Measurements from ENCODE around the gene TP53I11. TPM values are rescaled to one million over a fixed set of nuclear protein-coding genes. Genes with fewer than 3 reads are reported as not detected.
A peak's percentile ranks its signal among the peaks of the same experiment; 100 is the strongest.

The TP53I11 gene
- total RNA-seq, 1 donor from 2014 or later = 12.9 TPM

- no peak for DNase-seq (ENCODE audit: low read depth in 2 of 2)
Measured at GRCh38 chr11:44957776-44958564, 7.3 kb upstream of the TP53I11 start.

GRCh38 chr11:44957040-44957515 lies 6.4 kb upstream of the TP53I11 start:
- no peak for DNase-seq (ENCODE audit: low read depth in 2 of 2)

- DNase-seq (ENCODE audit: low read depth in 2 of 2) = peak; percentile 82 to 97
Measured at GRCh38 chr11:44955015-44955738, 4.5 kb upstream of the TP53I11 start.

GRCh38 chr11:44954051-44954906 lies 3.6 kb upstream of the TP53I11 start:
- no peak for DNase-seq (ENCODE audit: low read depth in 2 of 2)

GRCh38 chr11:44952500-44953260 lies 2.0 kb upstream of the TP53I11 start:
- DNase-seq (ENCODE audit: low read depth in 2 of 2) = no peak

GRCh38 chr11:44952082-44952481 lies 1.4 kb upstream of the TP53I11 start:
- no peak for DNase-seq (ENCODE audit: low read depth in 2 of 2)

GRCh38 chr11:44950031-44950624 lies 555 bp downstream of the TP53I11 start:
- peak; percentile 25 to 32 for DNase-seq (ENCODE audit: low read depth in 2 of 2)

GRCh38 chr11:44949160-44950030 lies 1.3 kb downstream of the TP53I11 start:
- DNase-seq (ENCODE audit: low read depth in 2 of 2) = peak in 1 of 2 donors; percentile 53

- DNase-seq (ENCODE audit: low read depth in 2 of 2) = no peak
Measured at GRCh38 chr11:44948155-44948554, 2.5 kb downstream of the TP53I11 start.

- DNase-seq (ENCODE audit: low read depth in 2 of 2) = no peak
Measured at GRCh38 chr11:44947114-44947513, 3.6 kb downstream of the TP53I11 start.

GRCh38 chr11:44946263-44946662 lies 4.4 kb downstream of the TP53I11 start:
- no peak for DNase-seq (ENCODE audit: low read depth in 2 of 2)

- no peak for DNase-seq (ENCODE audit: low read depth in 2 of 2)
Measured at GRCh38 chr11:44945666-44946065, 5.0 kb downstream of the TP53I11 start.

- no peak for DNase-seq (ENCODE audit: low read depth in 2 of 2)
Measured at GRCh38 chr11:44944853-44945235, 5.8 kb downstream of the TP53I11 start.

GRCh38 chr11:44944181-44944852 lies 6.4 kb downstream of the TP53I11 start:
- DNase-seq (ENCODE audit: low read depth in 2 of 2) = no peak

- no peak for DNase-seq (ENCODE audit: low read depth in 2 of 2)
Measured at GRCh38 chr11:44943696-44944095, 7.0 kb downstream of the TP53I11 start.

GRCh38 chr11:44943118-44943517 lies 7.6 kb downstream of the TP53I11 start:
- DNase-seq (ENCODE audit: low read depth in 2 of 2) = peak in 1 of 2 donors; percentile 30

GRCh38 chr11:44942029-44942955 lies 8.4 kb downstream of the TP53I11 start:
- DNase-seq (ENCODE audit: low read depth in 2 of 2) = no peak
